Choroid plexus epithelial cell (primary cell): ENCODE results near the gene MDM4.

Experiments used
- DNase-seq: peaks from one replicate; pipeline ENCODE4 v3.0.0-alpha.2; 2010; ENCODE audit warnings: low read depth
- H3K4me3 ChIP-seq: 2 replicates; pipeline ENCODE4 v1.5.1; 2011; ENCODE audit warnings: low read depth, mild to moderate bottlenecking, control low read depth, low read length, moderate library complexity
- TF ChIP-seq, protein P1 (sequence below): conservative IDR thresholded peaks from 2 replicates; pipeline ENCODE4 v1.5.1; 2011; ENCODE audit warnings: low read depth, mild to moderate bottlenecking, control low read depth, inconsistent platforms, low read length, moderate library complexity

MDM4 gene, protein sequence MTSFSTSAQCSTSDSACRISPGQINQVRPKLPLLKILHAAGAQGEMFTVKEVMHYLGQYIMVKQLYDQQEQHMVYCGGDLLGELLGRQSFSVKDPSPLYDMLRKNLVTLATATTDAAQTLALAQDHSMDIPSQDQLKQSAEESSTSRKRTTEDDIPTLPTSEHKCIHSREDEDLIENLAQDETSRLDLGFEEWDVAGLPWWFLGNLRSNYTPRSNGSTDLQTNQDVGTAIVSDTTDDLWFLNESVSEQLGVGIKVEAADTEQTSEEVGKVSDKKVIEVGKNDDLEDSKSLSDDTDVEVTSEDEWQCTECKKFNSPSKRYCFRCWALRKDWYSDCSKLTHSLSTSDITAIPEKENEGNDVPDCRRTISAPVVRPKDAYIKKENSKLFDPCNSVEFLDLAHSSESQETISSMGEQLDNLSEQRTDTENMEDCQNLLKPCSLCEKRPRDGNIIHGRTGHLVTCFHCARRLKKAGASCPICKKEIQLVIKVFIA

DNA sequence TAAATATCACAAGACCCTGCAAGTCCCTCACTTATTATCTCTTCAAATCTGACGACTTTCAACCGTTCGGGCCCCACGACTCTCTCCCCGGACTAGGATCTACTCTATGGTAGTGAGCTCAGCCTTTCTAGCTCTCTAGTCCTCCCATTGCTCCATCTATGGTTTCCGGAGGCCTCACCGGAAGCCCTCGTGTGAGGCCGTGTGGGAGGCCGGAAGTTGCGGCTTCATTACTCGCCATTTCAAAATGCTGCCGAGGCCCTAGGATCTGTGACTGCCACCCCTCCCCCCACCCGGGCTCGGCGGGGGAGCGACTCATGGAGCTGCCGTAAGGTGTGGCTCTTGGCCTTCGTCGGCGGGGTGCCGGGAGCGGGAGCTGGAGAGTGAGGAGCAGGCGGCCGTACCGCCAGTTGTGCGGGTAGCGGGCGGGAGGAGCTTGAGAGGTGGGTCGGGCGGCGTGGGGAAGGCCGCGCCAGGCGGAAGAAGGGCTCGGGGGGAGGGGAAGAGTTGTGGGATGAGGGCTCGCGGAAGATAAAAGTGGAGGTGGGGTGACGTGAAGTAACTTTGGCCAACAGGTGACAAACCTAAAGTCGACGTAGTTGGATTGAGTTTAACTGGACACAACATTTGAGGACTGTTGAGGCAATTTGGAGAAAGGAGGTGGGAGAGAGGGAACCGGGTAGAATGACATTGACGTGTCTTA is at the start of gene MDM4:
MDM4 (plus strand) TSS at position 227 of the 700 bp plus-strand sequence. CDS start 9,113 bp downstream, outside the sequence.
- DNase-seq: peak; percentile 98
- H3K4me3 ChIP-seq: peak within 1 kb of the TSS; percentile 91
- TF ChIP-seq, protein P1, sequence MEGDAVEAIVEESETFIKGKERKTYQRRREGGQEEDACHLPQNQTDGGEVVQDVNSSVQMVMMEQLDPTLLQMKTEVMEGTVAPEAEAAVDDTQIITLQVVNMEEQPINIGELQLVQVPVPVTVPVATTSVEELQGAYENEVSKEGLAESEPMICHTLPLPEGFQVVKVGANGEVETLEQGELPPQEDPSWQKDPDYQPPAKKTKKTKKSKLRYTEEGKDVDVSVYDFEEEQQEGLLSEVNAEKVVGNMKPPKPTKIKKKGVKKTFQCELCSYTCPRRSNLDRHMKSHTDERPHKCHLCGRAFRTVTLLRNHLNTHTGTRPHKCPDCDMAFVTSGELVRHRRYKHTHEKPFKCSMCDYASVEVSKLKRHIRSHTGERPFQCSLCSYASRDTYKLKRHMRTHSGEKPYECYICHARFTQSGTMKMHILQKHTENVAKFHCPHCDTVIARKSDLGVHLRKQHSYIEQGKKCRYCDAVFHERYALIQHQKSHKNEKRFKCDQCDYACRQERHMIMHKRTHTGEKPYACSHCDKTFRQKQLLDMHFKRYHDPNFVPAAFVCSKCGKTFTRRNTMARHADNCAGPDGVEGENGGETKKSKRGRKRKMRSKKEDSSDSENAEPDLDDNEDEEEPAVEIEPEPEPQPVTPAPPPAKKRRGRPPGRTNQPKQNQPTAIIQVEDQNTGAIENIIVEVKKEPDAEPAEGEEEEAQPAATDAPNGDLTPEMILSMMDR: no peak

DNA sequence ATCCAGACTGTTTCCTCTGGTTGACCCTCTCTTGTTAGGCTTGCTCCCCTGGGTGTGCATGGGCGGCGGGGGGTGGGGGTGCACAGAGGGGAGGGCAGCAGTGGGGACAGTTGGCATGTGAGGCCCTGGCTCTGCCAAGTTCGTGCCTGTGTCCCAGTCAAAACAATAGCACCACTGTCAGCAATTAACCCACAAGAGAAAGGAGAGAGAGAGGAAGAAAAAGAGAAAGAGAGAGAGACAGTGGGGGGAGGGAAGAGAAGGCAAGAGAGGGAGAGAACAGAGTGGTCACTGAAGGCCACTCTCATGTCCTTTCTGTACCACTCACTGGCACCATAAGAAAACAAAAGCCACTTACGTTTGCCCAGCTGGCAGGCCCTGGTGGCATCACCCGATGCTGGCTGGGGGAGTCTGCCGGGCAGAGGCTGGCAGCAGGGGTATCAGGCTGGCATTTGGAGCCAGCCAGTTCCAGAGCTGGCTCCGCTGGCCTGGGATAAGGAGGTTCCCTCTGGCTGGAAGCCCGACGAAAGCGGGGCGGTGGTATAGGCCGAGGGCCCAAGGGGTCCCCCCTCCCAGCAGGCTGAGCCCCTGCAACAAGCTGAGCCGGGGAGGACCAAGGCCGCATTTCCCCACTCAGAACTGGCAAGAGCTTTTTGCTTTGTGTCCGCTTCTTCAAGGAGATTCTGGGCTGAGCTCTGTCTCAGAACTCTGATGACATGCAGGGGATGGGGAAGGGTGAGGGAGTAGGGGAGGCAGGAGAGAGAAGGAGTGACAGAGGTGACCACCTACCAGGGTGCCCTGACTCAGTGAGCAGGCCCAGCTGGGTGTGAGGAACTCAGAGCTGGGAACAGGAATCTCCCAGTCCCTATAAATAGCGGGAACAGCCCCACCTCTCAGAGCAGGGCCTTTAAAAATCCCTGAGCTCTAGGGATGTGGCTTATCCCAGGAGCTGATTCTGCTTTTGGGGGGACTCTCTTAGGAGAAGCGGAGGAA is 49.5 kb upstream of the MDM4 start:
- TF ChIP-seq, protein P1: no peak
- H3K4me3 ChIP-seq: no peak overlapping the region

DNA sequence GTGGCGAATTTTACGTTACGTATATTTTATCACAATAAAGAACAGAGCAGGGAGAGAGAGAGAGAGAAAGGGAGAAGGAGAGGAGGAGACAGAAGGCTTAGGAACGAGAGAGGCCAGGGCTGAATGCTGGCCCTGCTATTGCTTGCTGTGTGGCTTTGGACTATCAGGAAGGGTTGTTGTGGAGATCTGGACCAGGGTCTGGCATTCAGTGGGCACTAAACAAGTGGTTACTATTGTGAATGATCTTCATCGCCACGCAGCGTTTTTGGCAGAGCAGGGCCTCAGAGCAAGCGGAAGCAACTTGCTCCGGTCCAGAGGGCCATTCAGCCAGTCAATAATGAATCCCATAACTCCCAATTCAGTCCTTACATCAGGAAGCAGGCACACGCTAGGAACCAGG is 48.0 kb upstream of the MDM4 start:
- no peak for DNase-seq
- TF ChIP-seq, protein P1: no peak
- no peak overlapping the region for H3K4me3 ChIP-seq

More for the DNA sequence above, 49.5 kb upstream of the MDM4 start:
- DNase-seq: no peak

DNA sequence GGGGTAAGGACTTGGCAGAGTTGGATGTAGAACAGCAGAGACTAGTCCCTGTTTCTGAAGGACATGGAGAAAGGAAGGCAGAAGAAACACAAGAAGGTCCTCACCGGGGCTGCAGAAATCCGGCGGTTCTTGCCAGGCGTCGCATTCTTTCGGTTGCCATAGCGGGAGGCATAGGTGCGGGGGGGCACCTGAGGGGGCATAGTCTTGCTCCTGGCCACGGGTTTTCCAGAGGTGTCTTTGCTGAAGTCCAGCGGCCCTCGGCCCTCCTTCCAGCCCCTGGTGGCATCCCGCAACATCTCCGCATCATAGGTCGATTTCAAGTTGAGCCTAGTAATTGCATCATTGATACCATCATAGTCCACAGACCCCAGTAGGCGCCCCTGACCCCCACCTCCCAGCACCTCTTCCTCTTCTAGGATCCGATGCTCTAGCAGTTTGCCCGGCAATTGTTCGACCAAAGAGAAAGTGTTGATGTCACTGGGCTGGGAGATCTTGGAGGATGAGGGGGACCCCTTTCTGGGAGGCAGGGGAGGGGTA is 47.4 kb upstream of the MDM4 start:
- H3K4me3 ChIP-seq: no peak overlapping the region
- TF ChIP-seq, protein P1: no peak
- DNase-seq: no peak

DNA sequence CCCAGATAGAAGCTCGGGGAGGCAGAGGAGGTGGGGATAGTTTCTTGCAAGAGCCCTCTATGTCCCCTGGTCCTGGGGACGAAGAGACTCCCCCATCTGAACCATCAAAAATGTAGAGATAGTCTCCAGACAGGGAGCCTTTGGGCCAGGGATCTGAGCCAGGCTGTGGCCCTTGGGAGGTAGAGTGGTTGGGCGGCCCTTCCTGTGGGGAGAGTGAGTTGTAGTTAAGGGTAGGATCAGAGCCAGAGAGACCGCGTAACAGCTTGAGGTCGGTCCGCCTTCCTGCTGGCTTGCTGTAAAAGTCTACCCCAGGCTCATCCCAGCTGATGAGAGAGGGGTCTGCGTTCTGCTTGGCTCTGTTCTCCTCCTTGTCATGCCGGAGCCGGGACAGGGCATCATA is 46.9 kb upstream of the MDM4 start:
- no peak for DNase-seq
- TF ChIP-seq, protein P1: no peak
- H3K4me3 ChIP-seq: no peak overlapping the region

DNA sequence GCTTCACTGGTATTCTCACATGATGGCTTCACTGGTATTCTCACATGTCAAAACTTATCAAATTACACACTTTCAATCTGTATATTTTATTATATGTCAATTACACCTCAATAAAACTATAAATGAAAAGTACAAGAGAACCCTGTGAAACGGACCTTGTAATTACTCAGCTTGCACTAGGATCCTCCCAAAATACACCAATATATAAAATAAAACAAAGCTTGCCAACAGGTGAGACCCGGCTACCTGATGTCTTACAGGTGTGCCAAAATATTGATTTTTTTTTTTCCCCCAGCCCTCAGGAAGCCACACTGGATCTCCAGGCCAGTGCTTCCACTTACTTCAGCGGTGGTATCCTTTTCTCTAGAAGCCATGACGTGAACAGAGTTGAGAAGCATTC is 44.5 kb upstream of the MDM4 start:
- H3K4me3 ChIP-seq: no peak overlapping the region
- TF ChIP-seq, protein P1: no peak
- no peak for DNase-seq
